ENCODE measurements around the gene GNL3. TPM values are rescaled to one million over a fixed set of nuclear protein-coding genes. Genes with fewer than 3 reads are reported as not detected.

GNL3 gene
- total and polyA plus RNA-seq, 2 donors (not counting 1 experiment from before 2014, with no cell fraction given), result 75.2 to 99.9 TPM

- Histone ChIP-seq H2AFZ (ENCODE audit: low read length) (no peak overlapping the region), H3K4me3 (replicated peaks in 1 of 4; ENCODE audit: control extremely low read depth in 1 of 4, insufficient read depth in 1 of 4, low read depth in 3 of 4, low read length in 4 of 4) (no peak overlapping the region), H3K4me2 (ENCODE audit: extremely low read depth, insufficient read depth, low read length) (no peak overlapping the region), H3K27ac (ENCODE audit: insufficient read depth, low read length) (no peak overlapping the region), H4K20me1 (ENCODE audit: control insufficient read depth, extremely low read depth, insufficient read depth, low read length) (no peaks in the 10 kb centered on the region), H3K9ac (ENCODE audit: insufficient read depth, low read length) (no peak overlapping the region), H3K36me3 (ENCODE audit: control insufficient read depth, insufficient read depth, low read length) (peaks cover 2% of the 10 kb centered on the region), H3K79me2 (ENCODE audit: control insufficient read depth, insufficient read depth, low read length) (no peaks in the 10 kb centered on the region), H3K27me3 (ENCODE audit: control insufficient read depth, insufficient read depth, low read length) (no peaks in the 10 kb centered on the region), H3K9me3 (ENCODE audit: control insufficient read depth, insufficient read depth, low read depth, low read length) (no peaks in the 10 kb centered on the region), H3K4me1 (ENCODE audit: control insufficient read depth, extremely low read depth, insufficient read depth, low read length) (no peaks in the 10 kb centered on the region)
- TF ChIP-seq, protein P1, sequence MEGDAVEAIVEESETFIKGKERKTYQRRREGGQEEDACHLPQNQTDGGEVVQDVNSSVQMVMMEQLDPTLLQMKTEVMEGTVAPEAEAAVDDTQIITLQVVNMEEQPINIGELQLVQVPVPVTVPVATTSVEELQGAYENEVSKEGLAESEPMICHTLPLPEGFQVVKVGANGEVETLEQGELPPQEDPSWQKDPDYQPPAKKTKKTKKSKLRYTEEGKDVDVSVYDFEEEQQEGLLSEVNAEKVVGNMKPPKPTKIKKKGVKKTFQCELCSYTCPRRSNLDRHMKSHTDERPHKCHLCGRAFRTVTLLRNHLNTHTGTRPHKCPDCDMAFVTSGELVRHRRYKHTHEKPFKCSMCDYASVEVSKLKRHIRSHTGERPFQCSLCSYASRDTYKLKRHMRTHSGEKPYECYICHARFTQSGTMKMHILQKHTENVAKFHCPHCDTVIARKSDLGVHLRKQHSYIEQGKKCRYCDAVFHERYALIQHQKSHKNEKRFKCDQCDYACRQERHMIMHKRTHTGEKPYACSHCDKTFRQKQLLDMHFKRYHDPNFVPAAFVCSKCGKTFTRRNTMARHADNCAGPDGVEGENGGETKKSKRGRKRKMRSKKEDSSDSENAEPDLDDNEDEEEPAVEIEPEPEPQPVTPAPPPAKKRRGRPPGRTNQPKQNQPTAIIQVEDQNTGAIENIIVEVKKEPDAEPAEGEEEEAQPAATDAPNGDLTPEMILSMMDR (conservative IDR thresholded peaks at IDR 0.05 in 1 of 2, IDR thresholded peaks at IDR 0.05 in 1 of 2; ENCODE audit: low read depth in 1 of 2, low read length in 2 of 2), result no peak
- TF ChIP-seq EZH2 (IDR thresholded peaks at IDR 0.05; ENCODE audit: low read length, missing control alignments), result no peak
- DNase-seq (ENCODE audit: low read depth in 2 of 2), result no peak
Measured at GRCh38 chr3:52731590-52731989, 45.8 kb downstream of the GNL3 start.

- H3K9me3 ChIP-seq (ENCODE audit: control insufficient read depth, insufficient read depth, low read depth, low read length), result no peaks in the 10 kb centered on the region
- no peaks in the 10 kb centered on the region for H3K4me1 ChIP-seq (ENCODE audit: control insufficient read depth, extremely low read depth, insufficient read depth, low read length)
- no peak overlapping the region for H2AFZ ChIP-seq (ENCODE audit: low read length)
- no peak overlapping the region for H3K9ac ChIP-seq (ENCODE audit: insufficient read depth, low read length)
- no peaks in the 10 kb centered on the region for H3K79me2 ChIP-seq (ENCODE audit: control insufficient read depth, insufficient read depth, low read length)
- DNase-seq (ENCODE audit: low read depth in 2 of 2), result no peak
- H3K36me3 ChIP-seq (ENCODE audit: control insufficient read depth, insufficient read depth, low read length), result peaks cover 2% of the 10 kb centered on the region
- no peak overlapping the region for H3K27ac ChIP-seq (ENCODE audit: insufficient read depth, low read length)
- no peak overlapping the region for H3K4me3 ChIP-seq (replicated peaks in 1 of 4; ENCODE audit: control extremely low read depth in 1 of 4, insufficient read depth in 1 of 4, low read depth in 3 of 4, low read length in 4 of 4)
- TF ChIP-seq, protein P1 (conservative IDR thresholded peaks at IDR 0.05 in 1 of 2, IDR thresholded peaks at IDR 0.05 in 1 of 2; ENCODE audit: low read depth in 1 of 2, low read length in 2 of 2), result no peak
- no peak for TF ChIP-seq EZH2 (IDR thresholded peaks at IDR 0.05; ENCODE audit: low read length, missing control alignments)
- H3K27me3 ChIP-seq (ENCODE audit: control insufficient read depth, insufficient read depth, low read length), result no peaks in the 10 kb centered on the region
- no peak overlapping the region for H3K4me2 ChIP-seq (ENCODE audit: extremely low read depth, insufficient read depth, low read length)
- no peaks in the 10 kb centered on the region for H4K20me1 ChIP-seq (ENCODE audit: control insufficient read depth, extremely low read depth, insufficient read depth, low read length)
Measured at GRCh38 chr3:52733256-52733891, 47.5 kb downstream of the GNL3 start.

- no peak overlapping the region for H3K27ac ChIP-seq (ENCODE audit: insufficient read depth, low read length)
- H3K79me2 ChIP-seq (ENCODE audit: control insufficient read depth, insufficient read depth, low read length), result no peaks in the 10 kb centered on the region
- no peaks in the 10 kb centered on the region for H4K20me1 ChIP-seq (ENCODE audit: control insufficient read depth, extremely low read depth, insufficient read depth, low read length)
- no peak overlapping the region for H3K9ac ChIP-seq (ENCODE audit: insufficient read depth, low read length)
- no peak overlapping the region for H3K4me3 ChIP-seq (replicated peaks in 1 of 4; ENCODE audit: control extremely low read depth in 1 of 4, insufficient read depth in 1 of 4, low read depth in 3 of 4, low read length in 4 of 4)
- H2AFZ ChIP-seq (ENCODE audit: low read length), result no peak overlapping the region
- H3K36me3 ChIP-seq (ENCODE audit: control insufficient read depth, insufficient read depth, low read length), result no peaks in the 10 kb centered on the region
- no peaks in the 10 kb centered on the region for H3K9me3 ChIP-seq (ENCODE audit: control insufficient read depth, insufficient read depth, low read depth, low read length)
- no peaks in the 10 kb centered on the region for H3K27me3 ChIP-seq (ENCODE audit: control insufficient read depth, insufficient read depth, low read length)
- DNase-seq (ENCODE audit: low read depth in 2 of 2), result no peak
- H3K4me1 ChIP-seq (ENCODE audit: control insufficient read depth, extremely low read depth, insufficient read depth, low read length), result no peaks in the 10 kb centered on the region
- no peak overlapping the region for H3K4me2 ChIP-seq (ENCODE audit: extremely low read depth, insufficient read depth, low read length)
- TF ChIP-seq, protein P1 (conservative IDR thresholded peaks at IDR 0.05 in 1 of 2, IDR thresholded peaks at IDR 0.05 in 1 of 2; ENCODE audit: low read depth in 1 of 2, low read length in 2 of 2), result no peak
- no peak for TF ChIP-seq EZH2 (IDR thresholded peaks at IDR 0.05; ENCODE audit: low read length, missing control alignments)
Measured at GRCh38 chr3:52739730-52740129, 53.9 kb downstream of the GNL3 start.
